Stimulated activated CD8-positive, alpha-beta memory T cell treated with anti-CD3 and anti-CD28 coated beads, Interleukin-4, amount 100 ng/mL, for 4 hours (primary cell): ENCODE results near the gene SMPD1.

Experiments
- DNase-seq, 2 donors: peaks; one replicate each; pipeline ENCODE4 v3.0.0-alpha.2; 2020; ENCODE audit warnings: low read depth in 2 of 2, low spot score in 1 of 2

The SMPD1 gene

GRCh38 chr11:6389905-6390717 is at the start of gene SMPD1:
Gene SMPD1, plus strand, starts transcription at chr11:6390474. Its CDS starts 125 bp downstream, at chr11:6390599.
- peak; percentile 89 to 90 for DNase-seq

GRCh38 chr11:6345366-6345765 is 44.9 kb upstream of the SMPD1 start:
- DNase-seq: no peak

- DNase-seq: no peak
Measured at GRCh38 chr11:6350043-6350442, 40.2 kb upstream of the SMPD1 start.

GRCh38 chr11:6350486-6350885 is 39.8 kb upstream of the SMPD1 start:
- no peak for DNase-seq

GRCh38 chr11:6351782-6352382 is 38.4 kb upstream of the SMPD1 start:
- DNase-seq: no peak

GRCh38 chr11:6353367-6353987 is 36.8 kb upstream of the SMPD1 start:
- DNase-seq: peak; percentile 7 to 23

GRCh38 chr11:6354651-6355485 is 35.4 kb upstream of the SMPD1 start:
- DNase-seq: no peak

GRCh38 chr11:6356503-6357055 is 33.7 kb upstream of the SMPD1 start:
- no peak for DNase-seq

- DNase-seq: no peak
Measured at GRCh38 chr11:6357222-6357621, 33.1 kb upstream of the SMPD1 start.

GRCh38 chr11:6360183-6360582 is 30.1 kb upstream of the SMPD1 start:
- no peak for DNase-seq

- DNase-seq: no peak
Measured at GRCh38 chr11:6362185-6362872, 27.9 kb upstream of the SMPD1 start.

GRCh38 chr11:6362873-6363678 is 27.2 kb upstream of the SMPD1 start:
- DNase-seq: peak; percentile 18 to 41

GRCh38 chr11:6365659-6366058 is 24.6 kb upstream of the SMPD1 start:
- DNase-seq: no peak

- no peak for DNase-seq
Measured at GRCh38 chr11:6371825-6372224, 18.4 kb upstream of the SMPD1 start.

GRCh38 chr11:6377902-6378639 is 12.2 kb upstream of the SMPD1 start:
- DNase-seq: no peak

- DNase-seq: no peak
Measured at GRCh38 chr11:6378640-6378989, 11.7 kb upstream of the SMPD1 start.

GRCh38 chr11:6385046-6385777 is 5.1 kb upstream of the SMPD1 start:
- no peak for DNase-seq

GRCh38 chr11:6387811-6388599 is 2.3 kb upstream of the SMPD1 start:
- no peak for DNase-seq
